NCI-H1105 treated with DMSO at 0.1 percent for 48 hours (cell line): ENCODE results near the gene LMLN.
"Not testable (repeated sequence)": the region's sequence is repeated elsewhere in the genome, so short reads cannot be mapped to it uniquely, and the experiment has no call there.

ENCODE experiments used
- DNase-seq: peaks from one replicate; lab custom pipeline; 2025; lab: John Stamatoyannopoulos, UW

The LMLN gene

DNA sequence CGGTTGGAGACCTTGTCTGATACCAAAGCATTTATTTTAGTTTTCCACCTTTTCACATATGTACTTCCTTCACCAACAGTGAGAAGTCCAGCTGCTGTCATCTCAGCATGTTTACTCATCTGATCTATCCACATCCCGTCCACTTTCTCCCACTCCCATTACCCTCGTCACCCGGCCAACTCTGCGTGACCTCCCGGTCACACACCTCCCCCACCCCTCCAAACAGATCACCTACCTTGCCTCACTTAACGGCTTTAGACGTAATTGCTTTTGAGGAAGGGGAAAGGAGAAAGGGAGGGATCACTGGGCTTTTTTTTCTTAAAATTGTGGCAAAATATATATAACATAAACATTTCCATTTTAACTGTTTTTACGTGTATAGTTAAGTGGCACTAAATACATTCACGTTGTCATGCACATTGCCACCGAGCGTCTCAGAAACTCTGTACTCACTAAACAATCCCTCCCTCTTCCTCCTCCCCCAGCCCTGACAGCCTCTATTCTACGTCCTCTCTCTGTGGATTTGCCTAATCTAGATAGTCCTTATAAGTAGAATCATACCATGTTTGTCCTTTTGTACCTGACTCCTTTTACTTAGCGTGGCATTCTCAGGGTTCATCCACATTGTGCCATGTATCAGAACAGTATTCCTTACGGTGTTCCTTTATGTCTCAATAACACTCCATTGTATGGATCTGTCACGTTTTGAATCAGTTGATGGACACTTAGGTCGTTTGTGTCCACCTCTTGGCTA lies 67.2 kb downstream of the LMLN start:
- no peak for DNase-seq

DNA sequence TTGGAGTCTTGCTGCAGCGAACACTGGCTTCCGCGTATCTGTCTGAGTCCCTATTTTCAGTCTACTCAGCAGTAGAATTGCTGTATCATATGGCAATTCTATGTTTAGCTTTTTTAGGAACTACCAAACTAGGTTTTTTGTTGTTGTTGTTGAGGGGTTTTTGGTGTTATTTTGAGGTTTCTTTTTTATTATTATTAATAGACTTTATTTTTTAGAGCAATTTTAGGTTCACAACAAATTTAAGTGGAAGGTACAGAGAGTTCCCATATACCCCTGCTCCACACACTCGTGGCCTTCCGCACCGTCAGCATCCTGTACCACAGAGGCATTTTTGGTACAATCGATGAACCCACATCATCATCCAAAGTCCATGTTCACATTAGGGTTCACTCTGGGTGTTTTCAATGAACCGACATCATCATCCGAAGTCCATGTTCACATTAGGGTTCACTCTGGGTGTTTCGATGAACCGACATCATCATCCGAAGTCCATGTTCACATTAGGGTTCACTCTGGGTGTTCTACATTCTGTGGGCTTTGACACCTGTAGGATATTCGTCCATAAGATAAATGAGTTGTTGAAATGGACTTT lies 67.9 kb downstream of the LMLN start:
- DNase-seq: no peak

DNA sequence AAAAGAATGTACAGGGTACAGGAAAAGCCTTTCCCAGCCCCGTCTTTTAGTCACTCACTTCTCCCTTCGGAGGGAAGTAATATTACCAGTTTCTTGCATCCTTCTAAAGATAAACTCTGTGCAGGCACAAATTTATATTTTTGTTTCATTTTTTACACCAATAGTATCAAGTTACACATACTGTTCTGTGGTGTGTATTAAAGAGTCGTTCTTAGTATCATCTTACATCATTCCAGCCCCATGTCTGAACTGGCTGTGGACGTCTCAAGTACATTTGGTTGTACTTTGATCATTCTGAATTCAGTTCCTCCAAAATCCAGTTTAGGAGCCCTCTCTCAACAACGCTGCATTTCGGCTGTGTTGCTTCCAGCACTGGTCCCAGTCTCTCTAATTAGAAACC lies 68.7 kb downstream of the LMLN start:
- DNase-seq: no peak

- DNase-seq: no peak
Measured at GRCh38 chr3:198030125-198030524, 70.1 kb downstream of the LMLN start.

- DNase-seq: no peak
Measured at GRCh38 chr3:198030726-198031125, 70.7 kb downstream of the LMLN start.

GRCh38 chr3:198032039-198032936 lies 72.3 kb downstream of the LMLN start:
- DNase-seq: no peak

DNA sequence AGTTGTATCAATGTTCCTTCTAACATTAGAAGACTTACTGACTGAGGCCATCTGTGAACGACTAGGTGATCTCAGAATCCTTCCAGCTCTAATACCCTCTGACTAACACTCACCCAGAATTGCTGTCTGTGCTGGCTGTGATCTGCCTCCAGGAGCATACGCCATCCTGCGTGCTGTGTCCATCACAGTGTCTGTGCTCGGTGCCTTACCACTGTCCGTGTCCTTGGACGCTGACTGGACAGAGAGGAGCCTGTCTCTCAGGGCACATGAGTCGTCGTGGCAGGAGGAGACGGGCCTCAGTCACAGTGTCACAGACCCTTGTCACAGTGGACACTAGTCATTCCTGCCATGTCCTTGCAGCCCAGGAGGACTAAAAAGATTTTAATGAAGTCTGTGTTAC lies 83.1 kb downstream of the LMLN start:
- DNase-seq: no peak

DNA sequence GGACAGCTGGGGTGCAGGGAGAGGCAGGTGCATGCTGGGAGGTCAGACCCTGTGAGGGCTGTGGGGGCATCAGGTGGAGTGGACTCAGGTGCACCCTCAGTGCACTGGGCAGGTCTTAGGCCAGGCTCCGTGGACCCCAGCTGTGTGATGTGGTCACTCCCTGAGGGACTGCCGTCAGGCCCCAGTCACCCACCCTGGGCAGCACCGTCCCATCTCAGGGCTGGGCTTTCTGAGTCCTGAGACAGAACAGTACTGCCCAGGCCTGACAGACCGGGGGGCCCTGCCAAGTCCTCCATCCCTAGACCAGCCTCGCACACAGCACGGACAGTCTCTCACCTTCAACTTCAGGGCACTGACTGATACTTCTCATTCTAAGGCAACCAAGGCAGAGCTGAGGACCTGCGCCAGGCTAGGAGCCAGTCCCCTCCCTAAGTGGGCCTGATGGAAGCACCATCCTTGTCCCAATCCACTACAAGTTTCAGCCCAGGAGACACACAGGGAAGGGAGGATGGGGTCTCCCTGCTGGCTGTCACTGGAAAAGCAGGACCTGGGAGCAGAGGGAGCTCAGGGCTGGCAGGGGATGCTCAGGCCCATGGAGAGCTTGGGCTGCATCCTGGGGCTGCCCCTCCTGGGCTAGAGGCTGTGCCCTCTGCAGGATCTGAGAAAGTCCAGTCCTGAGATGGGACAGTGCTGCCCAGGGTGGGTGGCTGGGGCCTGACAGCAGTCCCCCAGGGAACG lies 86.3 kb downstream of the LMLN start:
- DNase-seq: no peak

DNA sequence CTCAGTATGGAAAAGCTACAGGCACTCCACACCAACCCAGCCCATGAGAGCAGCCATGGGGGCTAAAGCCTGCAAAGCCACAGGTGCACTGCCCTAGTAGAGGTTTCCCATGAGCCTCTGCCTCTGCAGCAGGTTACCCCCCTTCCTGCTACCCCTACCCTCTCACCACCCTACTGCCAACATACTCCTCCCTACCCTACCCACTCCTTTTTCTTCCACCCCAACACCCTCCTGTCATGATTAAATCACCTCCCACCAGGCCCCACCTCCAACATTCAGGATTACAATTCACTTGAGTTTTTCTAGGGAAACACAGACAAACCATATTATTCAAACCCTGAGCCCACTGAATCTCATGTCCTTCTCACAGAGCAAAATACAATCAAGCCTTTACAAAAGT lies 88.4 kb downstream of the LMLN start:
- no peak for DNase-seq

DNA sequence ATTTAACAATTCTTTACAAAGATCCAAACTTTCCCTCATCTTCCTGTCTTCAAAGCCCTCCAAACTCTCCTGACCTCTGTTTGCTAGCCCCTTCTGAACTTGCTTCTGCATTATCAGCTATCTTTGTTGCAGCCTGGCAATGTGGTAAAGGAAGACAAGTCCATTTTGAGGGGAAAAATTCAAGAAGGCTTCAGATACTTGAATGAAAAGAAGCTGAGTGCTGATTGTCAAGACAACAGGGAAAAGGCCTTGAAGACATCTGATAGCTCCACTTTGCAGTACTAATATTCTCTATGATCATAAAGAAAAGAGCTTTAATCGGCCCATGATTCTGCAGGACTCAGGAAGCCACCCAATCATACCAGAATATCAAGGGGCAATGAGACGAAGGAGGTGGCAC lies 91.8 kb downstream of the LMLN start:
- DNase-seq: no peak

GRCh38 chr3:198053462-198053861 lies 93.4 kb downstream of the LMLN start:
- DNase-seq: not testable (repeated sequence)

DNA sequence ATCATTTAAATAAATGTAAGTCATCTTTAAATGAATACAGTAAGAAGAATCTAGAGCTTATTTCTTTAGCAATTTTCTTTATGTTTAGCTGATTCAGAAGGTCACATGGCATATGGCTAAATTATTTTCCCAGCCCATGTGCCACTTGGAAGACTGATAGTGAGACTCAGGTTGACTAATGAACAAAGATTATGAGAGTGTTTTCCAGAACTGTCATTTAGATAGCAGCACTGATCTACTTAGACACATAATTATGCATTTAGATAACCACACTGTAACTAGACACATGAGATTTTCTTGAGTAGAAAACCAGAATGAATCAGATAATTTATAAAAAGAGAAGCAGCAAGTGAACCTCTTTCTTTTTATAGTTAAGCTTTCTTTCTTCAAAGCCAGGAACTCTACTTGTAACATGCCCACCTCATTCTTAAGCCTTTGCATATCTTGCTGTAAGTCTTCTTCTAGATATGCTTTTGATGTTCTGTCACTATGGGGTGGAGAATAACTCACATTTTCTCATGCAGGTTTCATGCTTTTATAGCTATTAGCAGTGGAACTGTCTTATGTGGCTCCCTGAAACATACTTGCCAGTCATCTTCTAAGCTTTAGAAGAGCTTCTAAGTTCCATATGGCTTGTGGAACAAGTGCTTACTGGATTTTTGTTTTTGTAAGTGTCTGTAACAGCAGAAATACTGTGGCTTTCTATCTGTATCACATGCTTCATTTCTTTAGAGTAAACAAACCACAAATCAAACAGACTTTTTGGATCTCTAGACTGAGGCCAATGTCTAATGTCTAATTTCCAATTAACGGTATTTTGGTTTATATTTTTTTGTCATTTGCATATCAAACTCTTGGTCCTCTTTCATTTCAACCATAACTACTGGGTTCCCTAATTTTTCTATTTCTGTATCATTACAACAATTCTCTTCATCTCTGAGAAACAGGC lies 101.4 kb downstream of the LMLN start:
- DNase-seq: no peak

GRCh38 chr3:198062068-198062465 lies 102.0 kb downstream of the LMLN start:
- no peak for DNase-seq

- DNase-seq: no peak
Measured at GRCh38 chr3:198064420-198064819, 104.4 kb downstream of the LMLN start.

- DNase-seq: no peak
Measured at GRCh38 chr3:198065897-198066296, 105.9 kb downstream of the LMLN start.

DNA sequence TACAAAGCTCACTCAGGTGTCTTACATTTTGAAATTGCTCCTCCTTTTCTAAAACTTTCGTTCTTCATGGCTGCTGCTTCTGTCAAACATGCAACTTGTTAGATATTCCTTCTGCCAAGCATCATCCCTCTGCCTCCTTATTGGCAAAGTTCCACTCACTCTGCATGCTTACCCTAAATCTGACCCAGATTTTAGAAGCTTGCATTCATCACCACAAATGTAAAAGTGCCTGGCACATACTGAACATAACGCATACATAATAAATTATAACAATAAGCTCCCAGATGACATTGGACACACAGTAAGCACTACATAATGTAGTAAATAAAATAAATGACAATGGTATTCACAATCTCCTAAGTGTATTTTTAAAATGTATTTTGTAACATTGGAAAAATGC lies 107.4 kb downstream of the LMLN start:
- no peak for DNase-seq

DNA sequence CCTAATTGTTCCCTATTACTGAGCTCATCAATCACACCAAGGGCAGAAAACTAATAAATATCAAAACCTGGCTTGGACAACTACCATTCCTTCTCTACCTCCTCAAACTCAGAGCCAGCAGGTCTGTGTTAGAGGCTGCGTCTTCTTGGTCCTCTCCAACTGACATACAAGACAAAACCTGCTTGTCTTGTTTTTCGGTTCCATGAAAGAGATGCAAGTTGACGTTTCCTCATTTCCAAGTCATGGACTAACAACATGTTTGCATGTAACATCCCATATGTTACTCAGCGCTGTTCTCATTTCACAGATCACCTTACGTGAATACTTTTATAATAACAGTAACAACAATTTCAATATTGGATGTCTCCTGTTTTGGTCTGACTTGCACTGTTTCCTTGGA lies 110.9 kb downstream of the LMLN start:
- DNase-seq: no peak

DNA sequence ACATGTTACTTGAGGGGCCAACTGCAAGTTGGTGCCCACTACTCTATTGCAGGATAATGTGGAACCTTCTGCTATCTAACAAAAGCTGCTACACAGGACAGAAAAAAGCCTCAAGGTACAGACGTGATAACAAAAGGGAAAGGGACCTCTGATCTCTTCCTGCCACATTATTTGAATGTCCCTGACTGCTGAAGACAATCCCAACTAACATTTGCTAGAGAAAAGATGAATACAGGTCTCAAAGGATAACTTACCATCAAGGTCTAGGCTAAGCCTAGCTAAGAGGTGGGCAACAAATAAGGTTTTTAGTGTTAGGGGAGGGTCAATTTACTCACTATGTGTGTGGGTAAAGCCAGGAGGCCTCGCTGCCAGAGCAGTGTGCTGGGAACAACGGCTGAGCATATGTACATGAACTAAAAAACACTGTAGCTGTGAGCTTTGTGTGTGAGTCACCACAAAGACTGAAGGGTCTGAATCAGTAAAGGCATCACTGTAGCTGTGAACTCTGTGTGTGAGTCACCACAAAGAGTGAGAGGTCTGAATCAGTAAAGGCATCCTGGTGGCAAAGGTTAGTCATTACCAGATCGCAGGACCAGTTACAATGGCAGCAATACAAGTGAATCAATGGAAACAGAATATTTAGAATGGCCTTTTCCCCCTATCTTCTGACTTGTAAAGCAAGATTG lies 111.7 kb downstream of the LMLN start:
- DNase-seq: no peak

DNA sequence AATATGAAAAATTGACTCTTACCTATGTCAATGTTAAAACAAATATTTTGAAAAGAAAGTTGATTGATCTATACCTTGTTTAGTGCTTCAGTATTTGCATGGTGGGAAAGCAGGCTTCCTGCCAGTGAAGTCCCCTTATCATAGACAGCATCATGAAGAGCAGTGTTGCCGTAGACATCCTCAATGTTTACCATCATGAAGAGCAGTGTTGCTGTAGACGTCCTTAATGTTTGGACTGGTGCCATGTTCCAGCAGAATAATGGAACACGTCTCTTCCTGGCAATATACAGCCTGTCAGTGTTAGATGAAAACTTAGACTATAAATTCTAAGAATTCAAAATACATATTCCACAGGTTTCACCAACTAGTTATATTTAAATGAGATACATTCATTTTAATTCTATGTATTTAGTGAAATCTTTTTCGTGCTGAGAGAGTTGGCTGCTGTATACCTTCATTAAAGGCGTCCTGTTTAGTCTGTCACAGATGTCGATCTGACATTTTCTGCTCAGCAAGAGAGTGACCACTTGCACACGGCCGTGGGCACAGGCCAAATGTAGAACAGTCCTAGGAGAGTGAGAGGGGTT lies 116.8 kb downstream of the LMLN start:
- peak; percentile 94 for DNase-seq
